Muscle of leg (tissue), 11 donors: ENCODE results near the gene ST3GAL3. TPM values are rescaled to one million over a fixed set of nuclear protein-coding genes. Genes with fewer than 3 reads are reported as not detected.

Experiments used
- DNase-seq: peaks from one replicate; pipeline ENCODE4 v3.0.0; 2013
- H3K27ac ChIP-seq: one replicate; pipeline ENCODE4 v1.5.1; 2013; ENCODE audit warnings: mild to moderate bottlenecking, low read length, control low read depth
- H3K27me3 ChIP-seq: one replicate; pipeline ENCODE4 v1.6.1; 2013; ENCODE audit warnings: low read length; ENCODE audit not compliant: control insufficient read depth, insufficient read depth
- H3K36me3 ChIP-seq: one replicate; pipeline ENCODE4 v1.6.1; 2013; ENCODE audit warnings: low read length; ENCODE audit not compliant: control insufficient read depth, insufficient read depth
- H3K4me1 ChIP-seq: one replicate; pipeline ENCODE4 v1.6.1; 2013; ENCODE audit warnings: low read length; ENCODE audit not compliant: control insufficient read depth, insufficient read depth
- H3K4me3 ChIP-seq: one replicate; pipeline ENCODE4 v1.5.1; 2013; ENCODE audit warnings: low read length, control low read depth
- H3K9me3 ChIP-seq: replicated peaks from 2 replicates; pipeline ENCODE4 v1.6.1; 2013; ENCODE audit warnings: low read depth, low read length; ENCODE audit not compliant: control insufficient read depth
- WGBS: methylation state at CpG from one replicate; pipeline ENCODE4 v1.1.5; 2013; ENCODE audit warnings: missing lambda C conversion rate; ENCODE audit not compliant: insufficient coverage; 5-methylcytosine and 5-hydroxymethylcytosine counted together
- polyA plus RNA-seq, 8 donors: library from polyadenylated mRNA; unstranded; fragments of 120-200 nt; gene quantifications; one replicate each; pipeline versions ENCODE4 v1.2.1 to v1.2.3, GENCODE V29; 2013; ENCODE audit warnings: inconsistent platforms in 1 of 8, low replicate concordance in 1 of 8; ENCODE audit not compliant: insufficient read length in 8 of 8, insufficient read depth in 1 of 8
- total RNA-seq: library from RNA; stranded (reverse); fragments of 120-200 nt; gene quantifications from one replicate; pipeline ENCODE4 v1.2.4, GENCODE V29; 2013

ST3GAL3 gene
- total and polyA plus RNA-seq, 9 donors = 21.5 to 34.9 (median 32.6) TPM

- WGBS = 78% methylated on average over 5 of the region's 5 CpGs
- Histone ChIP-seq H3K27ac (no peak overlapping the region), H3K4me3 (no peak overlapping the region), H3K27me3 (no peaks in the 10 kb centered on the region), H3K4me1 (no peaks in the 10 kb centered on the region), H3K36me3 (peaks cover 22% of the 10 kb centered on the region), H3K9me3 (peaks cover 2% of the 10 kb centered on the region)
- DNase-seq = no peak
Observed at GRCh38 chr1:43843684-43844083, 136.3 kb downstream of the ST3GAL3 start.

GRCh38 chr1:43844114-43844513, 136.8 kb downstream of the ST3GAL3 start:
- Histone ChIP-seq H3K4me1 (no peaks in the 10 kb centered on the region), H3K27me3 (no peaks in the 10 kb centered on the region), H3K27ac (no peak overlapping the region), H3K36me3 (peaks cover 18% of the 10 kb centered on the region), H3K4me3 (no peak overlapping the region), H3K9me3 (peaks cover 2% of the 10 kb centered on the region)
- WGBS = 100% methylated on average over 1 of the region's 1 CpG
- no peak for DNase-seq

GRCh38 chr1:43847290-43847689, 140.0 kb downstream of the ST3GAL3 start:
- no peaks in the 10 kb centered on the region for H3K9me3 ChIP-seq
- WGBS = no CpG with 5 or more reads among the region's 1 CpG
- no peak for DNase-seq
- no peak overlapping the region for H3K27ac ChIP-seq
- H3K4me3 ChIP-seq = no peak overlapping the region
- peaks cover under 1% of the 10 kb centered on the region for H3K36me3 ChIP-seq
- H3K4me1 ChIP-seq = no peaks in the 10 kb centered on the region
- no peaks in the 10 kb centered on the region for H3K27me3 ChIP-seq

GRCh38 chr1:43847882-43848281, 140.5 kb downstream of the ST3GAL3 start:
- Histone ChIP-seq H3K4me1 (no peaks in the 10 kb centered on the region), H3K36me3 (no peaks in the 10 kb centered on the region), H3K9me3 (no peaks in the 10 kb centered on the region), H3K4me3 (no peak overlapping the region), H3K27ac (no peak overlapping the region), H3K27me3 (no peaks in the 10 kb centered on the region)
- no peak for DNase-seq
- no CpG with 5 or more reads among the region's 4 CpGs for WGBS

GRCh38 chr1:43849670-43850069, 142.3 kb downstream of the ST3GAL3 start:
- Histone ChIP-seq H3K4me1 (peaks cover 12% of the 10 kb centered on the region), H3K36me3 (no peaks in the 10 kb centered on the region), H3K9me3 (no peaks in the 10 kb centered on the region), H3K27ac (no peak overlapping the region), H3K4me3 (no peak overlapping the region), H3K27me3 (no peaks in the 10 kb centered on the region)
- no CpG with 5 or more reads among the region's 1 CpG for WGBS
- DNase-seq = no peak

- H3K36me3 ChIP-seq = no peaks in the 10 kb centered on the region
- H3K4me1 ChIP-seq = peaks cover 12% of the 10 kb centered on the region
- WGBS = 79% methylated on average over 4 of the region's 8 CpGs
- no peak overlapping the region for H3K4me3 ChIP-seq
- no peaks in the 10 kb centered on the region for H3K27me3 ChIP-seq
- no peak overlapping the region for H3K27ac ChIP-seq
- no peak for DNase-seq
- H3K9me3 ChIP-seq = no peaks in the 10 kb centered on the region
Observed at GRCh38 chr1:43850591-43851233, 143.4 kb downstream of the ST3GAL3 start.

GRCh38 chr1:43851561-43852338, 144.4 kb downstream of the ST3GAL3 start:
- peaks cover 12% of the 10 kb centered on the region for H3K4me1 ChIP-seq
- H3K27me3 ChIP-seq = no peaks in the 10 kb centered on the region
- H3K27ac ChIP-seq = no peak overlapping the region
- H3K36me3 ChIP-seq = no peaks in the 10 kb centered on the region
- no peaks in the 10 kb centered on the region for H3K9me3 ChIP-seq
- H3K4me3 ChIP-seq = no peak overlapping the region
- 90% methylated on average over 15 of the region's 17 CpGs for WGBS
- DNase-seq = no peak

- Histone ChIP-seq H3K36me3 (no peaks in the 10 kb centered on the region), H3K4me1 (peaks cover 17% of the 10 kb centered on the region), H3K9me3 (no peaks in the 10 kb centered on the region), H3K27me3 (no peaks in the 10 kb centered on the region), H3K27ac (no peak overlapping the region), H3K4me3 (no peak overlapping the region)
- 11% methylated on average over 2 of the region's 7 CpGs for WGBS
- DNase-seq = peak; percentile 37
Observed at GRCh38 chr1:43853161-43853921, 146.0 kb downstream of the ST3GAL3 start.

GRCh38 chr1:43854473-43854872, 147.1 kb downstream of the ST3GAL3 start:
- no peak overlapping the region for H3K4me3 ChIP-seq
- peaks cover 18% of the 10 kb centered on the region for H3K4me1 ChIP-seq
- no peaks in the 10 kb centered on the region for H3K36me3 ChIP-seq
- WGBS = 90% methylated on average over 4 of the region's 4 CpGs
- H3K27ac ChIP-seq = no peak overlapping the region
- no peaks in the 10 kb centered on the region for H3K9me3 ChIP-seq
- no peaks in the 10 kb centered on the region for H3K27me3 ChIP-seq
- DNase-seq = no peak

GRCh38 chr1:43856188-43856587, 148.9 kb downstream of the ST3GAL3 start:
- Histone ChIP-seq H3K36me3 (no peaks in the 10 kb centered on the region), H3K27me3 (no peaks in the 10 kb centered on the region), H3K9me3 (no peaks in the 10 kb centered on the region), H3K4me1 (peaks cover 31% of the 10 kb centered on the region), H3K27ac (no peak overlapping the region), H3K4me3 (no peak overlapping the region)
- WGBS = no CpG with 5 or more reads among the region's 5 CpGs
- DNase-seq = no peak
